Epithelial cell of alveolus of lung (primary cell): ENCODE results near the gene STIM2. TPM values are rescaled to one million over a fixed set of nuclear protein-coding genes. Genes with fewer than 3 reads are reported as not detected.

Experiments used
- total RNA-seq: library from RNA; depleted of rRNA; stranded (reverse); fragments of >200 nt; gene quantifications from 2 replicates; pipeline ENCODE4 v1.2.1, GENCODE V29; 2015

Gene STIM2
- total RNA-seq = 13.3 and 18.6 TPM in 2 replicates

GRCh38 chr4:26860157-26860921, at the start of gene STIM2:
Gene STIM2 (plus strand): TSS chr4:26860841.

